BE2C (cell line): ENCODE results near the gene TRIM2.

ENCODE experiments used
- DNase-seq: peaks from one replicate; pipeline ENCODE4 v3.0.0-alpha.2; 2020
- H3K27me3 ChIP-seq: fragments of 250-450 bp; sonication (Bioruptor Pico); 2 replicates; pipeline ENCODE4 v1.5.1; 2020; ENCODE audit warnings: mild to moderate bottlenecking
- H3K36me3 ChIP-seq: fragments of 250-450 bp; sonication (Bioruptor Pico); 2 replicates; pipeline ENCODE4 v1.5.1; 2020; ENCODE audit warnings: mild to moderate bottlenecking
- H3K4me1 ChIP-seq: fragments of 250-450 bp; sonication (Bioruptor Pico); 2 replicates; pipeline ENCODE4 v1.5.1; 2020
- H3K4me3 ChIP-seq: 2 replicates; pipeline ENCODE4 v1.5.1; 2011; ENCODE audit warnings: low read depth, low read length
- H3K9me3 ChIP-seq: fragments of 250-450 bp; sonication (Bioruptor Pico); 2 replicates; pipeline ENCODE4 v1.5.1; 2020
- CTCF ChIP-seq: IDR thresholded peaks from 2 replicates; pipeline ENCODE4 v1.5.1; 2012; ENCODE audit warnings: mild to moderate bottlenecking, low read depth, low read length

Gene TRIM2

GRCh38 chr4:153207027-153207426, 2.8 kb downstream of the TRIM2 start:
- Histone ChIP-seq H3K36me3 (no peaks in the 10 kb centered on the region), H3K4me1 (peaks cover 3% of the 10 kb centered on the region; the same call in 1 of the 2 replicates), H3K27me3 (no peaks in the 10 kb centered on the region), H3K9me3 (no peaks in the 10 kb centered on the region), H3K4me3 (no peak overlapping the region)
- TF ChIP-seq CTCF: no peak
- no peak for DNase-seq

GRCh38 chr4:153207567-153207966, 3.3 kb downstream of the TRIM2 start:
- H3K36me3 ChIP-seq: no peaks in the 10 kb centered on the region
- DNase-seq: peak; percentile 49
- no peaks in the 10 kb centered on the region for H3K9me3 ChIP-seq
- TF ChIP-seq CTCF: peak; percentile 63
- no peaks in the 10 kb centered on the region for H3K27me3 ChIP-seq
- H3K4me3 ChIP-seq: no peak overlapping the region
- peaks cover 3% of the 10 kb centered on the region; the same call in 1 of the 2 replicates for H3K4me1 ChIP-seq

GRCh38 chr4:153209410-153209809, 5.2 kb downstream of the TRIM2 start:
- no peak for DNase-seq
- no peaks in the 10 kb centered on the region for H3K27me3 ChIP-seq
- peaks cover 3% of the 10 kb centered on the region; the same call in 1 of the 2 replicates for H3K4me1 ChIP-seq
- H3K4me3 ChIP-seq: no peak overlapping the region
- no peak for TF ChIP-seq CTCF
- no peaks in the 10 kb centered on the region for H3K36me3 ChIP-seq
- no peaks in the 10 kb centered on the region for H3K9me3 ChIP-seq

GRCh38 chr4:153210727-153211126, 6.5 kb downstream of the TRIM2 start:
- no peak overlapping the region for H3K4me3 ChIP-seq
- peak; percentile 30 for DNase-seq
- TF ChIP-seq CTCF: no peak

GRCh38 chr4:153211986-153212728, 7.9 kb downstream of the TRIM2 start:
- H3K4me1 ChIP-seq: peaks cover 3% of the 10 kb centered on the region; the same call in 1 of the 2 replicates
- H3K36me3 ChIP-seq: no peaks in the 10 kb centered on the region
- TF ChIP-seq CTCF: no peak
- H3K27me3 ChIP-seq: no peaks in the 10 kb centered on the region
- DNase-seq: no peak
- H3K9me3 ChIP-seq: no peaks in the 10 kb centered on the region
- H3K4me3 ChIP-seq: no peak overlapping the region

More at GRCh38 chr4:153210727-153211126, 6.5 kb downstream of the TRIM2 start:
- Histone ChIP-seq H3K36me3 (no peaks in the 10 kb centered on the region), H3K27me3 (no peaks in the 10 kb centered on the region), H3K4me1 (peaks cover 3% of the 10 kb centered on the region; the same call in 1 of the 2 replicates), H3K9me3 (no peaks in the 10 kb centered on the region)

GRCh38 chr4:153212736-153213135, 8.5 kb downstream of the TRIM2 start:
- H3K4me1 ChIP-seq: peaks cover 3% of the 10 kb centered on the region; the same call in 1 of the 2 replicates
- H3K36me3 ChIP-seq: no peaks in the 10 kb centered on the region
- H3K4me3 ChIP-seq: no peak overlapping the region
- no peak for TF ChIP-seq CTCF
- no peaks in the 10 kb centered on the region for H3K27me3 ChIP-seq
- no peak for DNase-seq
- no peaks in the 10 kb centered on the region for H3K9me3 ChIP-seq
